PC-3 (cell line): ENCODE results near the gene SGCD. TPM values are rescaled to one million over a fixed set of nuclear protein-coding genes. Genes with fewer than 3 reads are reported as not detected.

Source experiments
- ATAC-seq: fragments of 200-7000 bp; cut with Tn5 transposase; 2 replicates; pipeline ENCODE4 v1.9.1; 2020; ENCODE audit warnings: mild to moderate bottlenecking, moderate library complexity
- BruUV-seq: library from RNA; stranded (reverse); fragments of 400-500 nt; replicated peaks from 2 replicates; lab custom pipeline; 2021; lab: Mats Ljungman, UMichigan
- CTCF ChIA-PET: fragments of 300-600 bp; sonication (Branson Sonifier 250); formaldehyde crosslinking; loops from one replicate; lab custom pipeline; 2022; ENCODE audit warnings: antibody characterized with exemption; lab: Charles Lee
- POLR2A ChIA-PET: fragments of 300-600 bp; sonication (Branson Sonifier 250); formaldehyde crosslinking; loops from one replicate; lab custom pipeline; 2022; ENCODE audit warnings: antibody characterized with exemption; ENCODE audit not compliant: unreplicated experiment; lab: Charles Lee
- DNase-seq: peaks from one replicate; pipeline ENCODE4 v3.0.0-alpha.2; 2015
- H2AFZ ChIP-seq: fragments of 300-600 bp; sonication (generic); 2 replicates; pipeline ENCODE4 v1.6.0; 2016; ENCODE audit warnings: antibody characterized with exemption, low read length
- H3F3A ChIP-seq: fragments of 300-600 bp; sonication (generic); one replicate; pipeline ENCODE4 v1.6.0; 2017; ENCODE audit warnings: antibody characterized with exemption, low read length, control low read depth, mild to moderate bottlenecking; ENCODE audit not compliant: unreplicated experiment
- H3K27ac ChIP-seq: fragments of 300-600 bp; sonication (generic); 2 replicates; pipeline ENCODE4 v1.5.1; 2016; ENCODE audit warnings: mild to moderate bottlenecking, low read length
- H3K27me3 ChIP-seq: fragments of 300-600 bp; sonication (generic); 2 replicates; pipeline ENCODE4 v1.6.1; 2016; ENCODE audit warnings: low read length, mixed read lengths
- H3K36me3 ChIP-seq: fragments of 300-600 bp; sonication (generic); 2 replicates; pipeline ENCODE4 v1.6.1; 2016; ENCODE audit warnings: low read depth, mixed run types, low read length, mixed read lengths
- H3K4me1 ChIP-seq: fragments of 300-600 bp; sonication (generic); 2 replicates; pipeline ENCODE4 v1.5.1; 2016; ENCODE audit warnings: low read length; ENCODE audit not compliant: insufficient read depth
- H3K4me2 ChIP-seq: fragments of 300-600 bp; sonication (generic); 2 replicates; pipeline ENCODE4 v1.6.0; 2016; ENCODE audit warnings: low read length
- H3K4me3 ChIP-seq: fragments of 300-600 bp; sonication (generic); 2 replicates; pipeline ENCODE4 v1.5.1; 2016; ENCODE audit warnings: mild to moderate bottlenecking, low read length, mixed read lengths
- H3K79me2 ChIP-seq: fragments of 300-600 bp; sonication (generic); 2 replicates; pipeline ENCODE4 v1.6.1; 2017; ENCODE audit warnings: low read length, mixed read lengths
- H3K9ac ChIP-seq: fragments of 300-600 bp; sonication (generic); 2 replicates; pipeline ENCODE4 v1.6.0; 2016; ENCODE audit warnings: mild to moderate bottlenecking, low read length
- H3K9me2 ChIP-seq: fragments of 300-600 bp; sonication (generic); replicated peaks from 2 replicates; pipeline ENCODE4 v1.6.1; 2016; ENCODE audit warnings: mixed run types, low read length, mixed read lengths
- H3K9me3 ChIP-seq: fragments of 300-600 bp; sonication (generic); 2 replicates; pipeline ENCODE4 v1.6.1; 2016; ENCODE audit warnings: low read length, mixed read lengths
- H4K20me1 ChIP-seq: fragments of 300-600 bp; sonication (generic); 2 replicates; pipeline ENCODE4 v1.6.1; 2016; ENCODE audit warnings: low read length, mixed read lengths
- CTCF ChIP-seq: fragments of 300-600 bp; sonication (generic); conservative IDR thresholded peaks from 2 replicates; pipeline ENCODE4 v1.5.1; 2017; ENCODE audit warnings: antibody characterized with exemption, low read depth, mild to moderate bottlenecking, low read length
- EZH2 ChIP-seq: fragments of 300-600 bp; sonication (generic); IDR thresholded peaks from one replicate; pipeline ENCODE4 v1.6.1; 2017; ENCODE audit warnings: antibody characterized with exemption, mild to moderate bottlenecking, low read length; ENCODE audit not compliant: unreplicated experiment
- EZH2phosphoT487 ChIP-seq: fragments of 300-600 bp; sonication (generic); IDR thresholded peaks from 2 replicates; pipeline ENCODE4 v1.6.1; 2018; ENCODE audit warnings: mild to moderate bottlenecking, antibody characterized with exemption, low read length, borderline replicate concordance
- intact Hi-C: fragments of 100-400 bp; cut with micrococcal nuclease; formaldehyde crosslinking; loops from 2 replicates; pipeline ENCODE4 v1.9.0; 2023
- total RNA-seq: library from RNA; depleted of rRNA; stranded (reverse); fragments of >200 nt; gene quantifications from 2 replicates; pipeline ENCODE4 v1.2.3, GENCODE V29; 2014

The SGCD gene
- total RNA-seq, 1 experiment from 2014 or later: 0.15 TPM

- Histone ChIP-seq H3K9ac (no peak overlapping the region), H3K4me2 (no peak overlapping the region), H3K79me2 (no peaks in the 10 kb centered on the region), H4K20me1 (no peaks in the 10 kb centered on the region), H3K36me3 (no peaks in the 10 kb centered on the region), H3K9me3 (no peaks in the 10 kb centered on the region), H3K27me3 (no peaks in the 10 kb centered on the region), H3K9me2 (no peaks in the 10 kb centered on the region), H3K4me1 (no peaks in the 10 kb centered on the region), H3K27ac (no peak overlapping the region), H3K4me3 (no peak overlapping the region), H3F3A (no peaks in the 10 kb centered on the region), H2AFZ (no peak overlapping the region)
- TF ChIP-seq EZH2 (no peak), EZH2phosphoT487 (no peak), CTCF (no peak)
- ChIA-PET POLR2A (no interaction called here), CTCF (no interaction called here)
- intact Hi-C loops: no loop called here
- BruUV-seq: no TSS peak
- DNase-seq: no peak
- ATAC-seq: no peak
These were observed 148.5 kb downstream of the SGCD start for GRCh38 chr5:156475182-156476157.

GRCh38 chr5:156476158-156476551, 149.2 kb downstream of the SGCD start:
- no peaks in the 10 kb centered on the region for H3K36me3 ChIP-seq
- H3K9me3 ChIP-seq: no peaks in the 10 kb centered on the region
- TF ChIP-seq CTCF (no peak), EZH2 (no peak), EZH2phosphoT487 (no peak)
- no peaks in the 10 kb centered on the region for H3K9me2 ChIP-seq
- BruUV-seq: no TSS peak
- no peak for ATAC-seq
- H3K9ac ChIP-seq: no peak overlapping the region
- DNase-seq: no peak
- no peaks in the 10 kb centered on the region for H4K20me1 ChIP-seq
- H3K4me1 ChIP-seq: no peaks in the 10 kb centered on the region
- intact Hi-C loops: no loop called here
- CTCF ChIA-PET: no interaction called here
- H3K79me2 ChIP-seq: no peaks in the 10 kb centered on the region
- H3F3A ChIP-seq: no peaks in the 10 kb centered on the region
- no peak overlapping the region for H3K4me2 ChIP-seq
- no peaks in the 10 kb centered on the region for H3K27me3 ChIP-seq
- POLR2A ChIA-PET: no interaction called here
- no peak overlapping the region for H3K4me3 ChIP-seq
- H3K27ac ChIP-seq: no peak overlapping the region
- H2AFZ ChIP-seq: no peak overlapping the region

- H3K27ac ChIP-seq: no peak overlapping the region
- H3K27me3 ChIP-seq: no peaks in the 10 kb centered on the region
- H3K9me3 ChIP-seq: no peaks in the 10 kb centered on the region
- no peaks in the 10 kb centered on the region for H3F3A ChIP-seq
- H4K20me1 ChIP-seq: no peaks in the 10 kb centered on the region
- CTCF ChIA-PET: no interaction called here
- no peaks in the 10 kb centered on the region for H3K79me2 ChIP-seq
- no TSS peak for BruUV-seq
- TF ChIP-seq EZH2 (no peak), CTCF (no peak), EZH2phosphoT487 (no peak)
- no peak overlapping the region for H3K4me3 ChIP-seq
- POLR2A ChIA-PET: no interaction called here
- DNase-seq: no peak
- H2AFZ ChIP-seq: no peak overlapping the region
- no peaks in the 10 kb centered on the region for H3K36me3 ChIP-seq
- H3K4me1 ChIP-seq: no peaks in the 10 kb centered on the region
- no peaks in the 10 kb centered on the region for H3K9me2 ChIP-seq
- no peak overlapping the region for H3K4me2 ChIP-seq
- ATAC-seq: no peak
- intact Hi-C loops: no loop called here
- H3K9ac ChIP-seq: no peak overlapping the region
These were observed 149.7 kb downstream of the SGCD start for GRCh38 chr5:156476678-156477077.
